GM12878 (cell line): ENCODE measurements around the gene STRN4.

Source experiments
- CBX3 ChIP-seq: fragments of 200-600 bp; sonication (generic); IDR thresholded peaks from 2 replicates; pipeline ENCODE4 v1.6.1; 2016; ENCODE audit warnings: low read depth, borderline replicate concordance
- CEBPB ChIP-seq, 2 experiments: fragments of 150-350 bp in 1 of 2; IDR thresholded peaks; 2 replicates each; pipeline ENCODE4 v1.6.1; 2012 to 2014; ENCODE audit warnings: low read depth in 2 of 2, low read length in 2 of 2, borderline replicate concordance in 1 of 2, inconsistent platforms in 1 of 2
- CREB1 ChIP-seq: IDR thresholded peaks from 2 replicates; pipeline ENCODE4 v1.6.1; 2012; ENCODE audit warnings: low read depth, mild to moderate bottlenecking, inconsistent platforms
- CTCF ChIP-seq, 3 experiments: IDR thresholded peaks in 2 of 3; conservative IDR thresholded peaks in 1 of 3; 2 replicates each; pipeline ENCODE4 v1.5.1; 2011; ENCODE audit warnings: low read depth in 3 of 3, low read length in 3 of 3, mild to moderate bottlenecking in 3 of 3, control low read depth in 2 of 3, moderate library complexity in 2 of 3, inconsistent platforms in 1 of 3, mixed read lengths in 1 of 3; ENCODE audit not compliant: control insufficient read depth in 2 of 3, insufficient read depth in 1 of 3; ENCODE audit errors: extremely low read depth in 1 of 3
- ELK1 ChIP-seq: IDR thresholded peaks from 2 replicates; pipeline ENCODE4 v1.6.1; 2012; ENCODE audit warnings: low read depth, low read length, improper control_type of control experiment
- NRF1 ChIP-seq: conservative IDR thresholded peaks from 2 replicates; pipeline ENCODE4 v1.6.1; 2011; ENCODE audit warnings: mild to moderate bottlenecking, low read depth, low read length, improper control_type of control experiment
- PAX8 ChIP-seq: fragments of 450-650 bp; IDR thresholded peaks from 2 replicates; pipeline ENCODE4 v1.6.1; 2017; ENCODE audit warnings: mild to moderate bottlenecking, moderate library complexity
- RAD21 ChIP-seq: IDR thresholded peaks from 2 replicates; pipeline ENCODE4 v1.6.1; 2011; ENCODE audit warnings: mild to moderate bottlenecking, low read depth, low read length, moderate library complexity; ENCODE audit not compliant: insufficient read depth
- TAF1 ChIP-seq: IDR thresholded peaks from 2 replicates; pipeline ENCODE4 v1.6.1; 2011; ENCODE audit warnings: mild to moderate bottlenecking, low read depth, low read length, borderline replicate concordance
- WRNIP1 ChIP-seq: IDR thresholded peaks from 2 replicates; pipeline ENCODE4 v1.6.1; 2011; ENCODE audit warnings: low read depth, low read length, improper control_type of control experiment, borderline replicate concordance
- ZNF274 ChIP-seq: IDR thresholded peaks from one replicate; pipeline ENCODE4 v1.8.0; 2011; ENCODE audit not compliant: insufficient read length, insufficient read depth

- TF ChIP-seq TAF1 (no peak), ELK1 (no peak), RAD21 (no peak), WRNIP1 (no peak), PAX8 (no peak), NRF1 (no peak), CTCF (IDR thresholded peaks at IDR 0.05 in 2 of 3, conservative IDR thresholded peaks at IDR 0.05 in 1 of 3; ENCODE audit: control insufficient read depth in 2 of 3, extremely low read depth in 1 of 3, insufficient read depth in 1 of 3, low read depth in 3 of 3, low read length in 3 of 3) (no peak), ZNF274 (no peak), CEBPB (IDR thresholded peaks at IDR 0.05; ENCODE audit: borderline replicate concordance in 1 of 2, low read depth in 2 of 2, low read length in 2 of 2) (no peak), CREB1 (no peak), CBX3 (no peak)
Measured at GRCh38 chr19:46764817-46765291, 18.6 kb upstream of the STRN4 start.
